NCI-H146 treated with DMSO at 0.1 percent for 48 hours (cell line): Measurements from ENCODE around the gene CUX1.
"Not testable (repeated sequence)": the region's sequence is repeated elsewhere in the genome, so short reads cannot be mapped to it uniquely, and the experiment has no call there.

Experiments used
- DNase-seq: peaks from one replicate; lab custom pipeline; 2025; ENCODE audit not compliant: unreplicated experiment; lab: John Stamatoyannopoulos, UW

The CUX1 gene

GRCh38 chr7:102173669-102174068, 356.2 kb downstream of the CUX1 start:
- DNase-seq, result no peak

- DNase-seq, result no peak
Measured at GRCh38 chr7:102175423-102176170, 358.2 kb downstream of the CUX1 start.

- DNase-seq, result no peak
Measured at GRCh38 chr7:102178410-102178809, 361.0 kb downstream of the CUX1 start.

DNA sequence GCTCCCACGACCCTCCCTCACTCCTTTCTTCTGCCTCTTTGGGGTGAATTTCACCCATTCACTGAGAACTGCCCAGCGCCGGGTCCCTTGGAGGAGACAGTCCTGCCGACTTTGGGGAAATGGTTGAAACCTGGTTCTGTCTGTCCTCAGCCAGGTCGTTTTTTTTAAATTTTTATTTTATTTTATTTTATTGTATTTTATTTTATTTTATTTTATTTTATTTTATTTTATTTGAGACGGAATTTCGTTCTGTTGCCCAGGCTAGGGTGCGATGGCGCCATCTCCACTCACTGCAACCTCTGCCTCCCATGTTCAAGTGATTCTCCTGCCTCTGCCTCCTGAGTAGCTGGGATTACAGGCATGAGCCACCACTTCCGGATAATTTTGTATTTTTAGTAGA, 363.3 kb downstream of the CUX1 start:
- no peak for DNase-seq

GRCh38 chr7:102181517-102181916, 364.1 kb downstream of the CUX1 start:
- no peak for DNase-seq

DNA sequence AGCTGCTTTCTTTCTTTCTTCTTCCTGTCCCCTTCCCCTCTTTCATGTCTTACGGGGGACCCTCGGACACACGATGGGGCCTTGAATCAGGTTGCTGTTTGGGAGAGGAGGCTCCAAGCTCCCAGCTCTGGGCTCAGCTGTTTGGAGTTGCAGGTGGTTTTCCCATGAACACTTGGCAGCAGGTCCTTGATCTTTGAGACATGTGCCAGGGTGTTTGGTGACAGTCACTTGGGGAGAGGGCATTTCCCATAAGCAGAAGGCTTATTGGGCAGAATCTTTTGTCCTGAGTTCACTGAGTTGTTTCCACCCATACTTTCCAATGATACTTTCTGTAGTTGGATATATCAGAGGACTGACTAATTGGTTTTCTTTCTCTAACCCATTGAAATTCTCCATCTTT, 364.6 kb downstream of the CUX1 start:
- DNase-seq, result no peak

GRCh38 chr7:102183848-102184247, 366.4 kb downstream of the CUX1 start:
- DNase-seq, result not testable (repeated sequence)

DNA sequence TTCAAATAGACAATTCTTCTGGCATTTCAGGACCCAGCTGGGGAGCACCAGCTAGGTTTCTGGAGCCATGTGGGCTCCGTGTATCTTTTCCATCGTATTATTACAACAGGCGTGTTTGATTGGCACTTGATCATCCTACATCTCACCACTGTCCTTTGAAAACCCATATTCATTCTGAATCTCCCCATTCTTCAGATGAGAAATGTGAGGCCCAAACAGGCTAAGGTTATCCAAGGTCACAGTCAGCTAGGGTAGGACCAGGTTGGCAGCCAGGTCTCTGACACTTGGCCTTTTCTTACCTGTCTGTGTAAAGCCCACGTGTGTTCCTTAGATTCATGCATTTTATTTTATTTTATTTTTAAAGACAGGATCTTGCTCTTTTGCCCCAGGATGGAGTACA, 366.9 kb downstream of the CUX1 start:
- no peak for DNase-seq

- DNase-seq, result no peak
Measured at GRCh38 chr7:102185796-102186195, 368.4 kb downstream of the CUX1 start.

GRCh38 chr7:102186306-102186705, 368.9 kb downstream of the CUX1 start:
- no peak for DNase-seq

GRCh38 chr7:102188746-102189145, 371.3 kb downstream of the CUX1 start:
- DNase-seq, result no peak

GRCh38 chr7:102189756-102190155, 372.3 kb downstream of the CUX1 start:
- DNase-seq, result no peak

- DNase-seq, result no peak
Measured at GRCh38 chr7:102190776-102191350, 373.4 kb downstream of the CUX1 start.

DNA sequence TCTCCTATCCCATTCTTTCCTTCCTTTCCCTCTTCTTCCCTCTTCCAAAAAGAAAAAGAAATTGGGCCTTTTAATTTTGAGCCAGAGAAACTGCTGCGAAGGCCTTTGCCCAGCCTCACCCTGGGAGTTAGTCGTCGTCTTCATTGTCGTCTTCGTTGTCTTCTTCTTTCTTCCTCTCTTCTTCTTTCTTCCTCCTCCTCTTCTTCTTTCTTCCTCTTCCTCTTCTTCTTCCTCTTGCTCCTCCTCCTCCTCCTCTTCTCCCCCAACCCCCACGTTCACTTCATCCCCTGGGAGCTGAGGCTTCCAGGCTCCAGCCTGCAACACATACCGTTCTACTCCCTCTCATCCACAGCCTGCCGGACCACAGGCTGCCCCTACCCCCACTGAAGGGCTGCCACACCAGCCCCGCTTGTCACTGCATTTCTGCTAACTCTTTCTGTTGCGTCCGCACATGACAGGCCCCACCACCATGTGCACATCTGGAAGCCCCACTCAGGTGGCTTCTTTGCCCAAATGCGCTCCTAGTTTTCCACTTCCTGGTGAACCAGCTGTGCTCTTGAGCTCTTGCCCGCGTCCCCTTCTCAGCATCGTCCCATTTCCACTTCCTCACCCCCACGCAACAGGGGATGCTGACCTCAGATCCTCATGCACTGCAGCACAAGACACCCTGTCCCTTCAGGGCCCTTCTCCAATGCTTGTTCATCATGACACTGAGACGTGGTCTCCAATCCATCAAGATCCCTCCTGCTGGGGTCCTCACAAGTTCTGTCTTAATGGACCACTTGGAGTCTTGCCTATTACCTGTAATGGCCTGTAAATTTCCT, 374.3 kb downstream of the CUX1 start:
- DNase-seq, result no peak

DNA sequence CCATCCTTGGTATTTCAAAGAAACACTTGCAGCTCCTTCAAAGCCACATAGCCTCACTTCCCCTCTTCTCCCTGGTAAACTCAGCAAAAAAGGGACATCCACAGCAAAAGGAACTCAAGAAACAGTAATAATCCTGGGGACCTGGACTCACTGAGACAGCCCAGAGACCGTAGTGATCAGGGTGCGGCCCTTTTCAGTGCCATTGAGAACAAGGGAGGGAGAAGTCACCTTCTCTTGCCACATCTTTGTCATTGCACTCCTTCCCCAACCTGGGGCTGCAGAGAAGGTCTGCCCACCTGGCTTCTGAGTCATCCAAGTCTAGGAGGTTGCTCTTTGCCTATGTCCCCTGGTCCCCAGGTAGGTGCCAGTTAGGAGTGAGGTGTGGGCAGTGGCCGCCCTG, 375.4 kb downstream of the CUX1 start:
- DNase-seq, result no peak

DNA sequence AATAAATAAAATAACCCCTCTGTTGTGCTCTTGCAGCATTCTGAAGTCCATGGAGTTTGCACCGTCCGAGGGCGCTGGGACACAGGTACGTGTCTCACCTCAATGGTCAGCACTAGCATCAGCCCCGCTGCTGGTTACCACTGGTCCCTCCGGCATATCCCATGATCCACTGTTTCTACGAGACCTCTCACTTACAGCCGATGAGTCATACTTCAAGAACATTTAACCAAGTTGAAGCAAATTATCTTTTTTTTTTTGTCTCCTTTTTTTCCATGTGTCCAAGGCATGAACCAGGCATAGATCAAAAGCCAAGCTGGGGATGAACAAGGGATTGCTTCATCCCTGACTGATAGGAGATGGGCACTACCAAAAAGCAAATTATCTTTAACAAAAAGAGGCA, 376.4 kb downstream of the CUX1 start:
- DNase-seq, result no peak

GRCh38 chr7:102195361-102195760, 377.9 kb downstream of the CUX1 start:
- DNase-seq, result no peak

DNA sequence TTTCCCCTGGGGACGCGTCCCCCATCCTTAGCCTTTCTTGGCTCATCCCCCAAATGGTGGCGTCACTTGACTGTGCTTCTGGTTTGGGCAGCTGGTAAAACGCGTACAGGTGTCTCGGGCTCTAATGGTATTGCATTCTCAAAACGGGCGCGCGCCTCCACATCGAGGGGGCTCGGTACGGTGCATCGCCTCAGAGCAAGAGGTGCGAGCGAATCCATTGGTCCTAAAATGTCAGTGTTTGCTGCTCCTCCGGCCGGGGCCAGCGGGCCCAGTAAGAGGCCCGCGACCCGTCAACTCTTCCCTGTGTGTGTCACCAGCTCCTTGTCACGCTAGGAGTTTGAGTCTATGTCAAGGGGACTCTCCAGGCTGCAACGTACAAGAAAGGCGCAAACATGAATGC, 378.6 kb downstream of the CUX1 start:
- DNase-seq, result no peak

DNA sequence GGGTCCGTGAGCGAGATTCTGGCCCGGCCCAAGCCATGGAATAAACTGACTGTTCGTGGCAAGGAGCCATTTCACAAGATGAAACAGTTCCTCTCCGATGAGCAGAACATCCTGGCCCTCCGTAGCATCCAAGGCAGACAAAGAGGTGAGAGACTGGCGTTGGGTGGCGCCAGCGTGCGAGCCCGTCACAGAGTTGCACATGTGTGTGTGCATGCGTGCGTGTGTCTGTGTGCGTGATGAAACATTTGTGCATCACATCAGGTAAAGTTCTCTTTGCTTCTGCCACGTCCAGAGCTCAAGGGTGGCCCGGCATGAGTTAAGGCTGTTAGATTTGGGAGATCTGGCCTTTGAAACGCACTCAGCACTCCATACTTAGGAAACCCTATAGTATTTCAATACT, 379.7 kb downstream of the CUX1 start:
- DNase-seq, result no peak

GRCh38 chr7:102197599-102197998, 380.2 kb downstream of the CUX1 start:
- no peak for DNase-seq

DNA sequence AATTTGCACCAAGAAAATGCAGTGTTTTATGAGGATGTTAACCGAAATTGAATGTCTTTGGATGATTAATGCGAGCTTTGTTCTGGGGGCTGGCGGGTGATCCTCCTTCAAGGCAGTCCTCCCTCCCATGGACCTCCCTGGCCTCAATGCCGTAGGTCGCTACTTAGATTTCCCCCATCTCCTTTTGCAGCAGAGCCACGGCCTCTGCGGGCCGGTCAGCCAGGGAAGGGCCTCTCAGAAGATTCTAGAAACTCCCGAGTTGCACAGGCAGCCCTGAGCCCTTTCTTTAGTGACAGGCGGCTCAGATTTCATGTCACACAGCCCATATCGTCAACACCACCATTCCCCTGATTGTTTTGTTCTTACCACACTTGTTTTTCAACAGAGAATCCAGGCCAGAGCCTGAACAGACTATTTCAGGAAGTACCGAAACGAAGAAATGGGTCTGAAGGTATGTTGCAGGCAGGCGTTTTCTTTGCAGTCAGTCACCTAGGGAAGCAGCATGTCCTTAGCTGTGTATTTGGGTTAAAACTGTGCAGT, 381.1 kb downstream of the CUX1 start:
- DNase-seq, result no peak

DNA sequence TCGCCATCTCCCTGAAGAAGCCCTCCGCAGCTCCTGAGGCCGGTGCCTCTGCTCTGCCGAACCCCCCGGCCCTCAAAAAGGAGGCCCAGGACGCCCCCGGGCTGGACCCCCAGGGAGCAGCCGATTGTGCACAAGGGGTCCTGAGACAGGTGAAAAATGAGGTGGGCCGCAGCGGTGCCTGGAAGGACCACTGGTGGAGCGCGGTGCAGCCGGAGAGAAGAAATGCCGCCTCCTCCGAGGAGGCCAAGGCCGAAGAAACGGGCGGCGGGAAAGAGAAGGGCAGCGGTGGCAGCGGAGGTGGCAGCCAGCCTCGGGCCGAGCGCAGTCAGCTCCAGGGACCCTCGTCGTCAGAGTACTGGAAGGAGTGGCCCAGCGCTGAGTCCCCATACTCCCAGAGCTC, 384.1 kb downstream of the CUX1 start:
- no peak for DNase-seq
